ENCODE measurements around the gene C17orf67.

GRCh38 chr17:56812901-56813388 is 20.8 kb downstream of the C17orf67 start:
- TF ChIP-seq ZBTB7A (IDR thresholded peaks at IDR 0.05; ENCODE audit: low read depth) (no peak), REST (IDR thresholded peaks at IDR 0.05; ENCODE audit: low read depth) (no peak), MAX (IDR thresholded peaks at IDR 0.05) (no peak), EGR1 (IDR thresholded peaks at IDR 0.05) (no peak), EP300 (IDR thresholded peaks at IDR 0.05; ENCODE audit: borderline replicate concordance) (no peak), RAD21 (IDR thresholded peaks at IDR 0.05; ENCODE audit: low read depth) (no peak), TCF12 (IDR thresholded peaks at IDR 0.05; ENCODE audit: low read depth) (no peak), CREB1 (IDR thresholded peaks at IDR 0.05; ENCODE audit: low read depth) (no peak), TEAD4 (IDR thresholded peaks at IDR 0.05) (no peak), YY1 (IDR thresholded peaks at IDR 0.05; ENCODE audit: low read depth) (no peak)
